Measurements from ENCODE around the gene PLXNA2.

PLXNA2 gene

DNA sequence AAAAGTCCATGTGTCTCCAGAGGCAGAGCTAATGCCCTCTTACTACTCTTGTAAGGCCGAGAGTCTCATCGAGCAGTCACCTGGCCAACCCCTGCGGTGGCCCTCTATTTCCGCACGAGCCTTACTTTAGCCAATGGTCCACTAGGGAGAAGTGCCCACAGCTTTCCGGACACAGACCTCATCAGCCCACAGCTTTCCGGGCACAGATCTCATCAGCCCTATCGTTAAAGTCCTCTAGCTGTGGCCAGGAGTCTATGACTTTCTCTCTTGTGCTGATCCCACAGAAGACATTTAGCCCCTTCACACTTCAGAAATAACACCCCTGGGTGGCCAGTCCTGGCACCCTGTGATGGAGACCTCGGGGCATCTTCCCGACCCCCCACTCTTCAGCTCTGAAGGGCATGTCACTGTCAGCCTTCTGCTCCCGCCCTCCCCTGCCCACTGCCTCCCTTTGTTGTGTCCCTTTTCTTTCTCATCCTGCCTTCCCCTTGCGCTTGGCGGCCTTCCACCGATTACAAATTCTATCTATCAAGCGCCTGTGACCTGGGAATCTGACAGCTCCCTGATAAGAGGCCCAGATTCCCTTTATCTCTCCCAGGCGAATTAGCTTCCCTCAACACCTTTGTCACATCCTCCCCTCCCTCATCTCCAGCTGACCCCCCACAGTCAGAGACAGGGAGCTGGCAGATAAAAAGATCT, 161.0 kb downstream of the PLXNA2 start:
- no peak for DNase-seq

DNA sequence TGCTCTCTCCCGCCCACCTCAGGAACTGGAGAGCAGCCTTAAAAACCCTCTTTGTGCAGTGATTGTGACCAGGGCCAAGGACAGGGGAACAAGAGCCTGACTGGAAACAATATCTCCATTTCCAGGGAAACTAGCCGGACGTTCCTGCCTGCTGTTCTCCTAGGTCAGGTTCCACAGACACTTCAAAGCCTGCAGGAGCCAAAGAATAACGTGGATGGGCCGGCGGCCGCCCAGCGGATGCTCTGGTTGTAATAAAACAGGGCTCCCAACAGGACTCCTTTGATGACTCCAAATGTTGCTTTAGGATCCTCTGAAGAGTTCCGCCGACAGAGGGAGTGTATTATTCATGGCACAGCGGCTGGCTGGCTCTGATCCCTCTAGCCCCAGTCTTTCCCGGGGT, 162.2 kb downstream of the PLXNA2 start:
- DNase-seq, result no peak

DNA sequence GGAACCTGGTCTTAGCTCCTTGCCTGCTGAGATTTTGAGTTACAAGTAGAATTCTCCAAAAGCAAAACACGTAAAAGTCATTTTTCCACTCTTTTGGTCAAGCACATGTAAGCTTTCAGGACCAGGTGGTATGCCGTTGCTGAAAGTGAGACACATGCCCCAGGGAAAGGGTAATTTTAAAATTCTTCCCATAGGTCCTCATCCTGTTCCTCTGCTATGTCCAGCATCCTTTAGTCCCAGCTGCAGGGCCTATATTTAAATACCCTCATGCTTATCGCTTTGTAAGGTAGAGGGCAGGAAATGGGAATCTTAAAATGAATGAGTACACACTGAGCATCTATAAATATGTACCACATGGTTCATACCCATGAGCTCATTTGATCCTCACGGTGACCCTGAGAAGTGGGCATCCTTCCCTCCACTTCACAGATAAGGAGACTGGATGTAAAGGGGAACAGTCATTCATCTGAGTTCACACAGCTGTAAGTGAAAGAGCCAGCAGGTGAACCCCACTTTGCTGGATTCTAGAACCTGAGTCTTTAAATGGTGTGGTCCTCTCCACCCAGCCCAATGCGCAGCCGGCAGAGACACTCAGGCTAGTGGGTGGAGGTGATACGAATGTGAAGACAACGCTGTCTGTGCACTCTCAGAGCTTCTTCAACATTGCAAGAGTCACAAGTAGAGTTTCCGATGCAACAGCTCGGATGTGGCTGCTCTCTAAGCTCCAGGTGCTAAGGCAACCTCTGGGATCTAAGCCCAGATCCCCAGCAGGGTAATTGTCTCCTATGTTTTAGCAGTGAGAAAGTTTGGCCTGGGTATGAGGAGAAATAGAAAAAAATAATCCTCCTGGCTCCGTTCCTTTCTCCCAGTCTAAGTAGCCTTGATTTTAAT, 163.5 kb downstream of the PLXNA2 start:
- DNase-seq, result no peak

DNA sequence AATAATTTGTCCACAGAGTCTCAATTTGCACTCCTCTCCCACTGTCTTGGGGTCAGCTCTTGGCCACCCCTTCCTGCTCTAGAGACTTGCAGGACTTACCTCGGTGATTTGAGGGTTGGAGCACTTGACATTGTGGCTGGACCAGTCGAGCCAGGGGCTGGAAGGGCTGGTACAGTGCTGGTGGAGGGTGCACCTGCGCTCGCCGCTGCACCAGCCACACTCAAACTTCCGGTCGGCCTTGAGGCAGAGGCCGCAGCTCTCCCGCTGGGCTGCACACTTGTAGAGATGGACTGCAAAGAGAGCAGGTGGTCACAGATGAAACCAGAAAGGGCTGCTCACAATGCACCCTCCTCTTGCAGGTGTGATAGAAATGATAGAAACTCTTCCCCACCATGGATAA, 165.0 kb downstream of the PLXNA2 start:
- no peak for DNase-seq

DNA sequence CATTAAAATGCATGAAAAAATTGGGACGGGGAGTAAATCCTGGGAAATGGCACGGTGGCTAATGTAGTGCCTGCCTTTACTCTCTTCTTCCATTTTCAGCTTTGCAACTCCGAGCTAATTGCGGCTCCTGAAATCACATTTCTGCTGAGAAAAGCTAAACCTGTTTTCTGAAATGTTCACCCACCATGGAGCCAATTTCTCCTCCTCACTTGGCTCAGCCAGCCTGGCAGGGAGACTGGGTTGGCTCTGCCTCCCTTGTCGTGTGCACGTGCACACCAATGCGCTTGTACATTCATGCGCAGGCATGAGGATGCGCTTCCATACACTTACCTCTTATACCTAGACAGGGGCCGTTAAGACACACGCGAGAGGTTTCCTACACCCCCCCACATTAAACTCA, 165.4 kb downstream of the PLXNA2 start:
- DNase-seq, result no peak

DNA sequence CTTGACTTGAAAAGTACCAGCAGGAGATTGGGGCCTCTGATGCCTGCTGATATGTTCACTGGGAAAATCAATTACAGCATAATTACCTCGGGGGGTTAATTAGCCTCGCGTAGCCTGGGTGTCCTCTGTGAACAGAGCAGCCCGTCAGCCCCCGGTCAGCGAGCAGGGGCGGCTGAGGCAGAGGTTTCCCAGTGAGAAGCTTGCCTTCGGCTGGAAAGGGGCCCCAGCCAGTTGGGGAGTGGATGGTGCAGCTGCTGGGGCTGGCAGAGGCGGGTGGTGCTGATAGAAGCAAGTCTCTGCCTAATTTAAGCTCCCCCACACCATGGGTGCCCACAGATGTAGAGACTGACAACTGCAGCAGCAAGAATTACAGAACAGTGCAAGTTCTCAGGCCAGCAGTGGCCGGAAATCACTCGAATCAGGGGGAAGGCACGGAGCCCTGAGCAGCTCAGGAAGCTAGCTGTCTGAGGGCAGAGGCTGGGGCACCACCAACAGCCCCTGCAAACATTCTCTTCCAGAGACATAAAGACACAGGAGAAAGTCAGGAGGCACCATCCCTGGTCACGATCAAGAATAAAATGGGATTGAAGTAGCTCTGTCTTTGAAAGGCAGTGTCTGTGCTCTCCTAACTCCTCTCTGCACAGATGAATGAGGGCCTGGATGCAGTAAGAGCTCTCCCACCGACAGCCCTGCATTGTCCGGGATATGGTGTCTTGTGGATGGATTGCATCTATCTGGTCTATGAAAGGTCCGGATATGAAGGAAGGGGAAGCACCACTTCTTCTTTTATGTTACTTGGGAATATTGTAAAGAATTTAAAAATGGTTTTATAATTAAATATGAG, 166.7 kb downstream of the PLXNA2 start:
- no peak for DNase-seq

DNA sequence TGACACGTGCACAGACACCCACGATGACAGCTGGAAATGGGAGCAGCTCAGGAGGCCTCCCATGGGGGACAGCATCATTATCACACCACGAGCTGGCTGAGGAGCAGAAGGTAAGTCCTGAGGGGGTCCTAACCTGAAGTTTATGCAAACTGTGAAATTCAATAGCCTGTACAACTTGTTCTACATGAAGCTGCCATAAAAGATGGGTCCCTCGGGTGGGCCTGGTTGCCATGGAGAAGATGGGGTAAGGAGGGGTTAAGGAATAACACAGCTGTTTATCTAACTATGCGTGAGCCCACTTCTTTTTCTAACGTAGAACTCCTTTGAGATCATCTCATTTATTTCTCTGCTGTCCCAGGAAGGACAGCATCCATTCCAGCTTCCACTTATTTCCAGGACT, 169.8 kb downstream of the PLXNA2 start:
- DNase-seq, result no peak

DNA sequence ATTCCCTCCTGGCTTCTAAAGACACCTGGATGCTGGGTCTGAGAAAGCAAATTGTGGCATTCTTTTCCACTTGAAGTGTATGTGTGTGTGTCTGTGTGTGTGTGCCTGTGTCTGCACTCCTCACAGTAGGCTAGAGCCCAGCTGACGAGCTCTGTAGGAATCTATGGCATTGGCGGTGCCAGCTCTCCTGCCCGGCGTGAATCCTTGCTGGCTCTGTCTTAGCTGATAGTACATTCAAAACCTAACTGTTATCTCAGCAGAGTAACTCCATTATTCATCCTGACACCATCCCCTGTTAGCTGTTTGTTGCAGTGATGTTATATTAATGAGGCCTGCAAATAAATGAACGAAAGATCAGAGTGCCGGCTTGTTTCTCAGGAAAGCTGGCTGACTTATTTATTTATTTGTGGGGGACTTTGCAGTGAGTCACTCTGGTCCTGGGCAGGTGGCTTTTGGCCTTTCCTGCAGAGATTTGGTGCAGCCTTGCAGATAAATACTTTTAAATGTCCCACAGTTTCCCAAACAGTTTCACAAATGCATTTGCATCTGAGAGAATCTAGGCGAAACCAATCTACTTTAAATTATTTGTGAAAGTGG, 172.7 kb downstream of the PLXNA2 start:
- no peak for DNase-seq

DNA sequence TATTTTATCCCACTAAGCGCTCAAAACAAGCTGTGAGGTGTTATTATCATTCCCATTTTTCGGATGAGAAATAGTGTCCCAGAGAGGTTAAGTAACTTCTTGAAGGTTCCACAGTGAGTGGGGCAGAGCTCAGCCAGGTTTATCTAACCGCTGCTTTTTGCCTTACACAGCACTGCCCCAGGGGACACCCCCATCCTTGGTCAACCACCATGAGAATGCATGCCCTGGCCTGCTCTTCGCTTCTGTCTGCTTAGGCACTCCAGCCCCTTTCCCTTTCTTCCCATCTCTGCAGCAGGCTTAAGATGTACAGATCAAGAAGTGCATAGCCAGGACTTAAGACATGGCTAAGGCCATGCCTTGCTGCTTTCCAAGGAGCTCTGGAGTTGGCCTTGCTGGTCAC, 174.3 kb downstream of the PLXNA2 start:
- no peak for DNase-seq

DNA sequence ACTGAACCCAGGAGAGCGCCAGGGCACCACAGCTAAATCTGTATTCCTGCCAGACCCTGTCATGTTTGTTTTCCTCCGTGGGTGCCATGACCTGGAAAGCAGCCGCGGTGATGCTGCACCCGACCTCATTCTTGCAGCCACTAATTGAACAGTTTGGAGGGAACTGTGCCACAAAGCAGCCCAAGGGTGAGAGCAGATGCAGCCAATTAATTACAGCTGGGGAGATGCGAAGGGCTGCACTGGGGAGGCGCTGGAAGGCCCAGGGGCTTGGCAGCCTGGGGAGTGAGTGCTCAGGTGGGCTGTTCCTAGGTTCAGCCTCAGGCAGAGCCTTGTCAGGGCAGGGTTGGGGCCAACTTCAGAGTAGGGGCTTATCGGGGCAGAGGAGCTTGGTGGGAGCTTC, 174.9 kb downstream of the PLXNA2 start:
- no peak for DNase-seq

DNA sequence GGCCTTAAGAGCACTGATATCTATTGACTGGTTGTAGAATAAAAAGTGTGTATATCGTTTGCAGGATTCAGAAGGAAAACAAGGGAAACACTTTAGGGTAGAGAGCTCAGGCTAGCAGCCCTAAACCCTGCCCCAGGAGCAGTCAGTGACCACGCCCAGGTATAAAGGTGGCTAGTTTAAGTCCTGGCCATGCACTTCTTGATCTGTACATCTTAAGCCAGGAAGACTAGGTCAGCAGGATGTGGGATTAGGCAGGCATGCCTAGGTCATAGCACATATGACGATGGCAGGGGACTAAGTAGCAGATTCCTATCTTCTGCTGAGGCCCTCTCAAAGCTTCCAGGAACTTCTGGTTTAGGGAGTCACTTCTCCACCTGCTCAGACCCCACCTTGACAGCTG, 175.3 kb downstream of the PLXNA2 start:
- no peak for DNase-seq

DNA sequence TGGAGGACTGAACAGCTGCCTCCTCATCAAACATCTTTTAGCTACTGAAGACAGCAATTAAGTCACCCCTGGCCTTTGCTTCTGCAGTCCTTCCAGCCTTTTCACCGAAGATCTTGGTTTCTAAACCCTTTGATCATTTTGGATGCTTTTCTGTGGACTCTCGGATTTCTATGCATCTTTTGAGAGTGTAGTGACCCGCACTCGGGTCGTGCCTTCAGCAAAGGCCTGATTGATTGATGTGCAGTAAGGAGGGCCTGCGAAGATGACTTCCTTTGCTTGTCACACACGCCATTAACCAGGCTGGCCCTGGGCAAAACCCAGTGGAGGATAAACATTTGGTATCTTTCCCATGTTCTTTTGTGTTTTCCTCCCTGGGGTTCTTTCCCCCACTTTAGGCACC, 175.8 kb downstream of the PLXNA2 start:
- no peak for DNase-seq

DNA sequence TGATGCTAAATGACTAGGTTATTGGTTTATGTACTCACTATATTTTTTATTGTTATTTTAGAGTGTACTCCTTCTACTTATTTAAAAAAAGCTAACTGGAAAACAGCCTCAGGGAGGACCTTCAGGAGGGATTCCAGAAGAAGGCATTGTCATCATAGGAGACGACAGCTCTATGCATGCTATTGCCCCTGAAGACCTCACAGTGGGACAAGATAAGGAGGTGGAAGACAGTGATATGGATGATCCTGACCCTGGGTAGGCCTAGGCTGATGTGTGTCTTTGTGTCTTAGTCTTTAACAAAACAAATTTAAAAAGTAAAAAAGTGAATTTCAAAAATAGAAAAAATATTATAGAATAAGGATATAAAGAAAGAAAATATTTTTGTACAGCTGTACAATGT, 177.6 kb downstream of the PLXNA2 start:
- no peak for DNase-seq

DNA sequence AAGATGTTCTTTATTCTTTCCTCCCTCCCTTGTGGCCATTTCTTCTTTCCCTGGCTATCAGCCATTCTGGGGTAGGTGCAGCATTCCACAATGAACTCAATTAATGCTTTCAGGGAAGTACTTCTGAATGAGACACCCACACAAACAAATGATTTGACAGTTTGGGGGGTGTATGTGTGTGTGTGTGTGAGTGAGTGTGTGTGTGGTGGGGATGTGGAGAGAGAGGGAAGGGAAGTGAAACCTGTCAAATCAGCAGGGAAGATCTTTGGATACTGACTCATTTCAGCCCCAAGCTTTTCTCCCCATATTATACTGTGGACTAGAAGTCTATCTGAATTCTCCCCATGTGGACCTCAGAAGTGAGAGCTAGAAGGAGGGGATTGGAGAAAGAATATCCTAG, 178.3 kb downstream of the PLXNA2 start:
- DNase-seq, result no peak

DNA sequence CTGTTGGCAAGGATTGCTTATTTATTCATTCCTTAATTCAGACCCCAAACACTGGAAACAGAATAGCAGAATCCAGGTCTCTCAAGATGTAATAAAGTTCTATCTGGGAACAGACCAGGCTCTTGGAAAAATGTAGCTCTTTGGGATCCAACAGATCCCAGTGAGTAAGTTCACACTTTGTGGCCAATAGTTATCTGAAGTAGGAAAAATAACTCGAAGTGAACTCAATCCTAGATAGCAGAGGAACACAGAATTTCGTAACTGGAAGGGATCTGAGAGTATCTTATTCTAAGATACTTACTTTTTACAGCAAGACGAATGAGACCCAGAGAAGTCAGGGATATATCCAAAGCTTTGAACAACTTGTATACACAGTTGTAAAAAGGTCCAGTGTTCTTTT, 182.6 kb downstream of the PLXNA2 start:
- DNase-seq, result no peak

DNA sequence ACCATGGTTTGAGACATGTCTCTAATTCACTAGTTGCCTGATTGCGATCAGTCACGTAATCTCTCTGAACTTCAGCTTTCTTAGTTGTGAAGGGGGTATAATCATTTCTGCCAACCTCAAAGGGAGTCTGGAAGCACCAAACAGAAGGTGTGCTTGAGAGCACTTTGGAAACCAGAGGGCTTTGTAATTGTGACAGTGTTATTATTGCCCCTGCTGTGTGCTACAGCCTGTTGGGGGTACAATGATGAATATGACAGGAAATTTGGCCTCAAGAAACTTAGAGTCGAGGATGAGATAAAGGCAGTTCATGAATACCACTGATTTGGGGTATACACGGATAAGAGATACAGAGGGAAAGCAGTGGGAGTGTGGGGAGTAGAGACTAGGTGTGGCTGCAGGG, 183.1 kb downstream of the PLXNA2 start:
- DNase-seq, result no peak

DNA sequence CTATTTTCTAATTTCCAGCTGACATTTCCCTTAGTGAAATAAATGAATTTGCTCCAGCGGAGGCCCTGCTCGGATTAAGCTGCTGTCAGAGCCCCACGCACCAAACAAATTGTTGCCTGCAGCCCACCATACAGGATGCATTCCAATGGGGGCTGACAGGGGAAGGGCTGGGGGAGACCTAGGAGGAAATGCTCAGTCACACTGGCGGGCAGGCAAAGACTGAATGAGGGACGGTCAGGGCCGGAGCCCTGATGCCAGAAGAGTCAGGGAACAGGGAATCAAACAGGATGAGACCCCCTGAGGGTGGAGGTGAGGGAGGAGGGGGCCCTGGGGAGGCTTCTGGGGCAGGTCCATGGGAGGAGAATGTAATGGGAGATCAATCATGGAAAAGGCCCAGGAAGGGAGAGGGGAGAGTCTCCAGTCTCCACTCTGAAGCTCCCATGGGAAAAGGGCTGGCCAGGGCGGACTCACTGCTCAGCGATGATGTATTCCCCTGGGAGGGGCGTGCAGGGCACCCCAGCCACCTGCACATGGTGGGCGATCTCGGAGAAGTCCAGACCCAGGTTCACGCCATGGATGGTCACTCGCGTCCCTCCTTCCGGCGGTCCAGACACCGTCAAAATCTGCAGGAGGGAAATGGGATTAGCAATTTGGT, 183.8 kb downstream of the PLXNA2 start:
- no peak for DNase-seq

DNA sequence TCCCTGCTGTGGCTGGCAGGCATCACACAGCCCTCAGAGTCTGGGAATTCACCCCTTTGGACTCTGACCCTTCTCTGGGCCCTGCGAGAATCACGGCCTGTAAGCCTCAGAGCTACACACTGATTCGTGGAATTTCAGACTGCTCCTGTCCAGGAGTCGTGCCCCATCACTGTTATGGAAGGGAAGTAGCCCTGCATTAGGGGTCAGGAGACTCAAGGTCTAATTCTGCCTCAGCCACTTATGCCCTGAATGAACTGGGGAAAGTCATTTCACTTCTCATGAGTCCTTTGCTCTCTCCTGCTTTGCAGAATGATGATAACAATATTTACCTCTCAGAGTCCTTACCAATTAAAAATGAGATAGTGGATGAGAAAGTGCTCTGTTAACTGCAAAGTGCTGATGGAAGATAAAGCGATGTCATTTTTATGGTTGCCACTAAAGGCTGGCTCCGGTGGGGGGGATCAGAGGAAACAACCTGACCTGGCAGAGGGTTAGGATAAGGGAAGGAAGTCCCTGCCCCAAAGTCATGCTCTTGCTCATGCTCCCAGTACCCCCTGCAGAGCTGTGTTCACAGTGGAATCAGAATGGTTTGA, 184.7 kb downstream of the PLXNA2 start:
- no peak for DNase-seq

DNA sequence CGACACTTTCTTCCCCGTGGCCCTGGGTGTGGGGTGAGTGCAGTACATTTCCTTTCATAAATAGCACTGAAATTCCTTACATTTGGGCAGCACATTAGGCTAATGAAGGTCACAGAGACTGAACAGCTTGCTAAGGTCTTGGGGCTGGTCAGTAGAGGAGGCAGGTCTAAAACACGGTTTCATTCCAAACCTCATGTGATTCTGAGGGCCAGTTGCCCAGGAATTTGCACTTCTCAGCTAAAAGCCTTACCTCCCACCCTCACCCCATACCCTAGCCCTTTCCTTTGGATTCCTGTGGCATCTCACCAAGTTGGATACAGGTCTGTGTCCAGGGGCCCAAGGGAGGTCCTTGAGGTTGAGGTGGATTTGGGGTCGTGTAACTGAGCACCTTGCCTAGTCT, 185.4 kb downstream of the PLXNA2 start:
- DNase-seq, result no peak

DNA sequence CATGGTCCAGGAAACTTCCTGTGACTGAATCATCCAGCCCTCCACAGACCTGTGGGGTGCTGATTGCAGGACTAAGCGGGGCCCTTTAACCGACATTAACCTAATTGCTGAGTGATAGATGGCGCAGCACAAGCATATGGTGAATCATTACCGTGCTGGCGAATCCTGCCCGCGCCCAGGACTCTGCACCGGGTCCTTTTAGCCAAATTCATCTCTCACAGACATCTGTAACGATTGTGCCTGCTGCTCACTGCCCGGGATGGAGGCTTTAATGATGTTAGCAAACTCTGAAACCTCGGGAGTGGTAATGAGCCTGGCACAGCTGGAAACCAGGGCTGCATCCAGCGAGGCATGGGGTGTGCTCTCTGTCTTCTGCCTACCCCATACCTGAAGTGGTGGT, 185.9 kb downstream of the PLXNA2 start:
- DNase-seq, result no peak

DNA sequence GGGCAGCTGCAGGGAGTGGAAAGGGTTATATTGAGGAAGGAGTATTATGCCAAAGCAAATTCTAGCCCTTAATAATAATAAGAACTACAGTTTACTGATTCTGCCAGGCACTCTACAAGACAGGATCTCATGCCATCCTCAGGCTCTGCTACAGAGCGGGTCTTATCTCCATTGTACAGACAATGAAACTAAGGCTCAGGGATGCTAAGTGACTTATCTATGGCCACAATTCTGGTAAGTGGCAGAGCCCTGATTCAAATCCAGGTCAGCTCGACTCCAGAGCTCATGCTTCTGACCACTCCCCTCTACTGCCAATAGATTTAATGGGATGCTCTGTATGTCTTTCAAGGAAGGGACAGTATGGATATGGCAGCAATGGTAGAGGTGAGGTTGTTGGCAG, 187.1 kb downstream of the PLXNA2 start:
- DNase-seq, result no peak

DNA sequence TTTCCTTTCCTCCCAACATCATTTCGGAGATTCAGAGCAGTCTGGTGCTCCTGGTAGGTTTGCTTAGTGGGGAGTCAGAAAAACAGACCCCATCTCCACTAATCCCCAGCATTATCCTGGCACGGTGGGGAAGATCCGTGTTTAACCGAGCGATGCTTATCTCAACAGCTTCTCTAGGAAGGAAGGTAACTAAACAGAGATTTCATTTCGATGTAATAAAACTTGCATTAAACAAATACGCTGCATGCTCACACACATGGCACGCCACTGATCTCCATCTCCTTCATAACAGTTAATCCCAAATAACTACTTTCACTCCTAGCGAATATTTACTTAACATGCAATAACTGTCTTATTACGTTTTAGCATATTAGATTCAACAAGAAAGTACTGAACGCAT, 188.6 kb downstream of the PLXNA2 start:
- no peak for DNase-seq
